Measurements from ENCODE around the gene IFNL3. TPM values are rescaled to one million over a fixed set of nuclear protein-coding genes. Genes with fewer than 3 reads are reported as not detected.
"Not testable (repeated sequence)": the region's sequence is repeated elsewhere in the genome, so short reads cannot be mapped to it uniquely, and the experiment has no call there.

IFNL3 gene
- total RNA-seq (2014; rRNA removed; shearing (Covaris generic)) = not detected in 2 replicates
- polyA plus RNA-seq (2015; cell fraction: cytosol; rRNA removed) = not detected in 2 replicates
- polyA plus RNA-seq (2015; cell fraction: nucleus; rRNA removed) = not detected in 2 replicates

DNA sequence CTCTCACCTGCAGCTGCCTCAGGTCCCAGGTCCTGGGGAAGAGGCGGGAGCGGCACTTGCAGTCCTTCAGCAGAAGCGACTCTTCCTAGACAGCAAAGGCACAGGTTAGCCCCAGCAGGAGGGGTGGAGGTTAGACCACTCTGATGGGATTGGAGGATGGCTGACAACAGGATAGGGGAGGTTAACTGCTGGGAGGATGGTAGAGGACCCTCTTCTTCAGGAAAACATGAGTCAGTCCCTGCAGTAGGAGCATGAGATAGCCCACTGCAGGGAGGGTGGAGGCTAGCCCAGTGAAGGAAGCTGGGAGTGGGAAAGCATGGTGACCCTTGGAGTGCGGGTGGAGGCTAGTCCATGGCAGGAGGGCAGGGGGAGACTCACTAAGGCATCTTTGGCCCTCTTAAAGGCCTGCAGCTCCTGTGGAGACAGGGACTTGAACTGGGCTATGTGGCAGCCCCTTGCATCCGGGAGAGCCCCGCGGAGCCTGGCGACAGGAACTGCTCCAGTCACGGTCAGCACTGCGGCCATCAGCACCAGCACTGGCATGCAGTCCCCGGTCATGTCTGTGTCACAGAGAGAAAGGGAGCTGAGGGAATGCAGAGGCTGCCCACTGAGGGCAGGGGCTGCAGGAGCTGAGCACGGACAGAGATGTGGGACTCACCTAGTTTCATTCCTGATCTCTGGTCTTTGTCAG, at the start of gene IFNL3:
IFNL3 (minus strand) TSS at position 597 of the 691 bp plus-strand sequence; CDS start at position 558, 39 bp downstream.
- DNase-seq (ENCODE audit: low read depth) = not testable (repeated sequence)

DNA sequence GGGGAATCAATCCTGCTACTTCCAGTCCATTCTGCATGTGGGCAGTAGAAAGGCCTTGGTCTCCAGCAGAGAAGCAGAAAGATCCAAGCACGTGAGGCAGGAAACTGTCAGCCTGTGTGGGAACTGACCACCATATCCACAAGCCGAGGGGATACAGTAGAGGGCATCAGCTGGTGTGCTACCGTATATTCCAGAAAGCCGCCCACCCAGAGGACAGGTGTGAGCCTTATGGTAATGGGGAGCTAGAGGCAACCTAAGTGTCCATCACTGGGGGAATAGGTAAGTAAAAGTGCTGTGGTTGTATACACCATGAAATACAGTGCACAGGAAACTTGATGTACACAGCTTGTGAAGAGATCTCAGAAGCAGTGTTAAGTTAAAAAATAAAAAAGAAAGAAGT, 48.6 kb upstream of the IFNL3 start:
- DNase-seq (ENCODE audit: low read depth) = no peak

DNA sequence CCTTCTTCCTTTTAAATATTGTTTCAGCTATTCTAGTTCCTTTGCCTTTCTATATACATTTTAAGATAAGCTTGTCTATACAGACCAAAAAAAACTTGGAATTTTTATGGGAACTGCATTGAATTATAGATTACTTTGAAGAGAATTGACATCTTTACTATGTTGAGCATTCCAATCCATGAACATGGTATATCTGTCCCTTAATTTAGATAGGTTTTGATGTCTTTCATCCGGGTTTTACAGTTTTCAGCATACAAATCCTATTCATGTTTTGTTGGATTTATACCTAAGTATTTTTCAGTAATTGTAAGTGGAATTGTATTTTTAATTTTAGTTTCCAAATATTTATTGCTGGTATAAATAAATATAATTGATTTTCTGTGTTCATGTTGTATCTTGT, 39.2 kb upstream of the IFNL3 start:
- no peak for DNase-seq (ENCODE audit: low read depth)

GRCh38 chr19:39282021-39282420, 37.2 kb upstream of the IFNL3 start:
- DNase-seq (ENCODE audit: low read depth) = no peak

DNA sequence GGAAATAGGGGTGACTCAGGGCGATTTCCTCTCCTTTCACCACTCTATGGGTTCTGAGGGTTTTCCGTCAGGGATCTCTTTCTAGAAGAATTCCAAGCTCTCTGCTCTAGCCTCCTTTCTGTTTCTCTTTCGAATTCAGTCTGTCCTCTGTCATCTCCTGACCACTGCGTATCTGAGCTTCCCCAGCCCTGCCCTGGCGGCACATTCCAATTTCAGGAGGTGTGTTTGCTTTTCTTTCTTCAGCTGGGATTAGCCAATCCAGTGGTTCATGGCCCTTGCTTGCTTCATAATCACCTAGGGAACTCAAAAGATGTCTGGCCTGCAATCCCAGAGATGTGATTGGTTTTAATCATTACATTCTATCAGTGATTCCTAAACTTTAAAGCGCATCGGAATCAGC, 32.8 kb upstream of the IFNL3 start:
- DNase-seq (ENCODE audit: low read depth) = peak; percentile 36

- DNase-seq (ENCODE audit: low read depth) = no peak
These were observed 31.9 kb upstream of the IFNL3 start for GRCh38 chr19:39276740-39277139.

- no peak for DNase-seq (ENCODE audit: low read depth)
These were observed 30.8 kb upstream of the IFNL3 start for GRCh38 chr19:39275578-39275977.

GRCh38 chr19:39273859-39274258, 29.1 kb upstream of the IFNL3 start:
- DNase-seq (ENCODE audit: low read depth) = not testable (repeated sequence)

DNA sequence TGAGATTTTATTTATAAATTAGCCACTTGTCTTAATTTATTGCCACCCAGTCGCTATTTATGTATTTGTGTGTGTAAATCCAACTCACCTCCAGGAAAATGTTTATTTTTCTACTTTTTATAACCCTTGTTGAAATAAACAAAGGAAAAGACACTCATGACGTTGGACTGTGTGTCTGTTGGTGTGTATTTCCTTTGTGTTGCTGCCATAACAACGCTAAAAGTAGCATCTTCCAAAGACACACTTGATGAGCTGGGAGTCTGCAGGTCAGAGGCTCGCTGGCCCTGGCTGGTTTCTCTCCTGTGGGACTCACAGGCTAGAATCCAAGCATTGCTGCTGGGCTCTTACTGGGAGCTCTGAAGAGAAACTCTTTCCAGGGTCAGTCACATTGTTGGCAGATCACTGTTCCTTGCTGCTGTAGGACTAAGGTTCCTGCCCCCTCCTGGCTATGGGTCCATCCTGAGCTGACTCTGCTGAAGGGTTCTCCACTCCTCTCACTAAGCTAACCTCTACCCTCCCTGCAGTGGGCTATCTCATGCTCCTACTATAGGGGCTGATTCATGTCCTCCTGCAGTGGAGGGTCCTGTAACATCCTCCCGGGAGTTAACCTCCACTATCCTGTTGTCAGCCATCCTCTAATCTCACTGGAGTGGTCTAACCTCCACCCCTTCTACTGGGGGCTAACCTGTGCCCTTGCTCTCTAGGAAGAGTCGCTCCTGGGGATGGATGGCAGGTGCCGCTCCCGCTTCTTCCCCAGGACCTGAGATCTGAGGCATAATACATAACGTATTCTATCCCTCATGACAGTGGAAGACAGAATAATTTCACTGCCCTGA, 25.4 kb upstream of the IFNL3 start:
- no peak for DNase-seq (ENCODE audit: low read depth)

GRCh38 chr19:39269369-39269768, 24.6 kb upstream of the IFNL3 start:
- not testable (repeated sequence) for DNase-seq (ENCODE audit: low read depth)

DNA sequence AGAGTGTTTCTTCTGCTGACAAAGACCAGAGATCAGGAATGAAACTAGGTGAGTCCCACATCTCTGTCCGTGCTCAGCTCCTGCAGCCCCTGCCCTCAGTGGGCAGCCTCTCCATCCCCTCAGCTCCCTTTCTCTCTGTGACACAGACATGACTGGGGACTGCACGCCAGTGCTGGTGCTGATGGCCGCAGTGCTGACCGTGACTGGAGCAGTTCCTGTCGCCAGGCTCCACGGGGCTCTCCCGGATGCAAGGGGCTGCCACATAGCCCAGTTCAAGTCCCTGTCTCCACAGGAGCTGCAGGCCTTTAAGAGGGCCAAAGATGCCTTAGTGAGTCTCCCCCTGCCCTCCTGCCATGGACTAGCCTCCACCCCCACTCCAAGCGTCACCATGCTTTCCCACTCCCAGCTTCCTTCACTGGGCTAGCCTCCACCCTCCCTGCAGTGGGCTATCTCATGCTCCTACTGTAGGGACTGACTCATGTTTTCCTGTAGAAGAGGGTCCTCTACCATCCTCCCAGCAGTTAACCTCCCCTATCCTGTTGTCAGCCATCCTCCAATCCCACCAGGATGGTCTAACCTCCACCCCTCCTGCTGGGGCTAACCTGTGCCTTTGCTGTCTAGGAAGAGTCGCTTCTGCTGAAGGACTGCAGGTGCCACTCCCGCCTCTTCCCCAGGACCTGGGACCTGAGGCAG, 23.9 kb upstream of the IFNL3 start:
- DNase-seq (ENCODE audit: low read depth) = not testable (repeated sequence)

GRCh38 chr19:39268085-39268484, 23.3 kb upstream of the IFNL3 start, which contains the start of gene IFNL2:
Gene IFNL2, plus strand, starts transcription at chr19:39268396. Its CDS starts 173 bp downstream, at chr19:39268569.
- DNase-seq (ENCODE audit: low read depth) = not testable (repeated sequence)

GRCh38 chr19:39265321-39265916, 20.6 kb upstream of the IFNL3 start:
- DNase-seq (ENCODE audit: low read depth) = no peak

- DNase-seq (ENCODE audit: low read depth) = no peak
These were observed 19.8 kb upstream of the IFNL3 start for GRCh38 chr19:39264306-39265290.

- no peak for DNase-seq (ENCODE audit: low read depth)
These were observed 19.1 kb upstream of the IFNL3 start for GRCh38 chr19:39263912-39264305.

- no peak for DNase-seq (ENCODE audit: low read depth)
These were observed 17.7 kb upstream of the IFNL3 start for GRCh38 chr19:39262496-39262895.

GRCh38 chr19:39261704-39262103, 16.9 kb upstream of the IFNL3 start:
- no peak for DNase-seq (ENCODE audit: low read depth)

DNA sequence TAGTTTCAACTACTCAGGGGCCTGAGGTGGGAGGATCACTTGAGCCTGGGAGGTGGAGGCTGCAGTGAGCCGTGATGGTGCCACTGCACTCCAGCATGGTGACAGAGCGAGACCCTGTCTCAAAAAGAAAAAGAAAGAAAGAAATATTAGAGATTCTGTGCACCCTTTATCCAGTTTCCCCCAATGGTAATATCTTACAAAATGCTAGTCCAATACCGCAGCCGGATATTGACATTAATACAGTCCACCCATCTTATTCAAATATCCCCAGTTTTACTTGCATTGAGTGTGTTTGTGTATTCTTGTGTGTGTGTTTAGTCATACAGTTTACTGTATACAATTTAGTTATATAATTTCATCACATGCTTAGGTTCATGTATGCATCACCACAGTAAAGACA, 12.4 kb upstream of the IFNL3 start:
- no peak for DNase-seq (ENCODE audit: low read depth)

DNA sequence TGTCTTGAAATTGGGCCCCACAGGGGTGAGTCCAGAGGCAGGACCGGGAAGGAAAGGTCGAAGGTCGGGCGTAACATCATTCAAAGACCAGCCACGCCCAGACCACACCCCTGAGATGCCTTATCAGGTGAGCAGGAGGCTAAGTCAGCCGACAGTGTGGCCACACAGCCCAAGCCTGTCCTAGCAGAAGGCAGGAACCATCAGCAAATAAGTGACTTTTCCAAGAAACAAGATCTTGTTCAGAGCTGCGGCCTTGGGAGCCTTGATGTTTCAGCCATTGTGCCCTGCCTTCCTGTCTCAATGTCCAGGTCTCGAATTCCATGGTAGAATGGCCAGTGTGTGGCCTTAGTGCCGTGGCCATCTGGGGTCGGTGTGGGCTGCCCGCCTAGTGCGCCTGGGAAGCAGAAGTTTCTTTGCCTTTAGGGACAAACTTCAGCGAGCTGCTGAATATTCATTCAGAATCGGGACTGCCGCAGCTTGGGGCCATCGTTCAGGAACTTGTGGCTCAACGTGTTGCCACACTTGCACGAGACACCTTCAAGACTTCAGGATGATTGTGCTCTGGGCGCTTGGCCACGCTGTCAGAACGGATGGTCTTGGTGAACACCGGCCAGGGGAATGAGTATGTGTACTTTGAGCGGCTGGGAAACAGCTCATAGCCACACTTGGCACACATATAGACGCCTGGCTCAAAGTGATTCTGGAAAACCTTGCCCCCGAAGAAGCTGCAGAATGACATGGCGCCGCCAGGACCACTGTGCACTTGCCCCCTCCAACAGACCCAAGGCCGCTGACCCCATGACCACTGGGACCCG, 9.9 kb upstream of the IFNL3 start:
- no peak for DNase-seq (ENCODE audit: low read depth)

Data from HT1080 (cell line).